Bronchial epithelial cell (primary cell): ENCODE data around the gene SLC38A9. TPM values are rescaled to one million over a fixed set of nuclear protein-coding genes. Genes with fewer than 3 reads are reported as not detected.
A peak's percentile ranks its signal among the peaks of the same experiment; 100 is the strongest.
"Not testable (repeated sequence)": the region's sequence is repeated elsewhere in the genome, so short reads cannot be mapped to it uniquely, and the experiment has no call there.

Source experiments
- DNase-seq: peaks from one replicate; pipeline ENCODE4 v3.0.0-alpha.2; 2010; ENCODE audit warnings: low read depth
- FAIRE-seq: peaks from 2 replicates; lab custom pipeline; 2011; peaks lifted over from hg19 to GRCh38; lab: Jason Lieb, UNC
- H3K27me3 ChIP-seq: 2 replicates; pipeline ENCODE4 v1.5.1; 2011; ENCODE audit warnings: low read length; ENCODE audit not compliant: control insufficient read depth, insufficient read depth
- H3K36me3 ChIP-seq: 2 replicates; pipeline ENCODE4 v1.5.1; 2011; ENCODE audit warnings: low read length; ENCODE audit not compliant: control insufficient read depth, insufficient read depth
- H3K4me3 ChIP-seq: 2 replicates; pipeline ENCODE4 v1.5.1; 2011; ENCODE audit warnings: mild to moderate bottlenecking, low read depth, low read length, control low read depth
- CTCF ChIP-seq: IDR thresholded peaks from 2 replicates; pipeline ENCODE4 v1.5.1; 2011; ENCODE audit warnings: mild to moderate bottlenecking, moderate library complexity, low read length, control low read depth, inconsistent platforms; ENCODE audit not compliant: insufficient read depth, severe bottlenecking
- total RNA-seq: library from RNA; depleted of rRNA; stranded (reverse); fragments of >200 nt; gene quantifications from 2 replicates; pipeline ENCODE4 v1.2.1, GENCODE V29; 2014

Gene SLC38A9
- total RNA-seq, 1 donor from 2014 or later: 32.4 TPM

- no peaks in the 10 kb centered on the region for H3K27me3 ChIP-seq
- H3K36me3 ChIP-seq: no peaks in the 10 kb centered on the region
- H3K4me3 ChIP-seq: no peak overlapping the region
- TF ChIP-seq CTCF: no peak
- DNase-seq: no peak
- no peak for FAIRE-seq
These were observed 19.7 kb upstream of the SLC38A9 start for GRCh38 chr5:55731848-55732247.

GRCh38 chr5:55724281-55724680 is 12.2 kb upstream of the SLC38A9 start:
- no peak for TF ChIP-seq CTCF
- H3K36me3 ChIP-seq: no peaks in the 10 kb centered on the region
- no peak for FAIRE-seq
- H3K27me3 ChIP-seq: no peaks in the 10 kb centered on the region
- H3K4me3 ChIP-seq: no peak overlapping the region
- peak; percentile 14 for DNase-seq

- Histone ChIP-seq H3K27me3 (no peaks in the 10 kb centered on the region), H3K4me3 (no peak overlapping the region), H3K36me3 (no peaks in the 10 kb centered on the region)
- no peak for DNase-seq
- no peak for FAIRE-seq
- TF ChIP-seq CTCF: no peak
These were observed 8.1 kb upstream of the SLC38A9 start for GRCh38 chr5:55720188-55720703.

GRCh38 chr5:55719026-55719425 is 6.9 kb upstream of the SLC38A9 start:
- not testable (repeated sequence) for H3K36me3 ChIP-seq, FAIRE-seq, DNase-seq, H3K27me3 ChIP-seq, H3K4me3 ChIP-seq

- DNase-seq (no peak), FAIRE-seq (no peak)
- no peak for TF ChIP-seq CTCF
- H3K27me3 ChIP-seq: no peaks in the 10 kb centered on the region
- H3K4me3 ChIP-seq: no peak overlapping the region
- no peaks in the 10 kb centered on the region for H3K36me3 ChIP-seq
These were observed 3.5 kb upstream of the SLC38A9 start for GRCh38 chr5:55715519-55716078.

GRCh38 chr5:55714749-55715148 is 2.6 kb upstream of the SLC38A9 start:
- no peak for TF ChIP-seq CTCF
- no peak for FAIRE-seq
- H3K4me3 ChIP-seq: no peak overlapping the region
- no peaks in the 10 kb centered on the region for H3K27me3 ChIP-seq
- H3K36me3 ChIP-seq: no peaks in the 10 kb centered on the region
- DNase-seq: no peak
